ENCODE measurements around the gene TRAP1.

GRCh38 chr16:3661311-3661710, 56.0 kb downstream of the TRAP1 start:
- TF ChIP-seq YY1 (IDR thresholded peaks at IDR 0.05; ENCODE audit: insufficient read depth, insufficient read length): no peak
- no peak for TF ChIP-seq SUZ12 (IDR thresholded peaks at IDR 0.05; ENCODE audit: extremely low read depth, insufficient read depth, insufficient read length)
